Smooth muscle cell (in vitro differentiated cells): ENCODE measurements around the gene SBK3. TPM values are rescaled to one million over a fixed set of nuclear protein-coding genes. Genes with fewer than 3 reads are reported as not detected.

Experiments used
- DNase-seq: peaks from one replicate; lab custom pipeline; 2025; ENCODE audit not compliant: unreplicated experiment; lab: John Stamatoyannopoulos, UW
- H2AFZ ChIP-seq: fragments of 200-600 bp; sonication (generic); 2 replicates; pipeline ENCODE4 v1.6.0; 2016; ENCODE audit warnings: antibody characterized with exemption, low read depth, mild to moderate bottlenecking
- H3F3A ChIP-seq: fragments of 200-600 bp; sonication (generic); 2 replicates; pipeline ENCODE4 v1.6.0; 2017; ENCODE audit warnings: antibody characterized with exemption, low read depth
- H3K27ac ChIP-seq: fragments of 200-600 bp; sonication (generic); 2 replicates; pipeline ENCODE4 v1.5.1; 2016; ENCODE audit warnings: low read depth, mild to moderate bottlenecking
- H3K27me3 ChIP-seq: fragments of 200-600 bp; sonication (generic); 2 replicates; pipeline ENCODE4 v1.6.1; 2016; ENCODE audit warnings: low read depth, mild to moderate bottlenecking
- H3K36me3 ChIP-seq: fragments of 200-600 bp; sonication (generic); 2 replicates; pipeline ENCODE4 v1.5.1; 2016; ENCODE audit warnings: low read depth
- H3K4me1 ChIP-seq: fragments of 200-600 bp; sonication (generic); 2 replicates; pipeline ENCODE4 v1.5.1; 2016; ENCODE audit warnings: low read depth
- H3K4me2 ChIP-seq: fragments of 200-600 bp; sonication (generic); 2 replicates; pipeline ENCODE4 v1.6.0; 2016; ENCODE audit warnings: mild to moderate bottlenecking
- H3K4me3 ChIP-seq: fragments of 200-600 bp; sonication (generic); 2 replicates; pipeline ENCODE4 v1.5.1; 2016; ENCODE audit warnings: mild to moderate bottlenecking
- H3K79me2 ChIP-seq: fragments of 200-600 bp; sonication (generic); 2 replicates; pipeline ENCODE4 v1.6.0; 2016; ENCODE audit warnings: low read depth, mild to moderate bottlenecking
- H3K9ac ChIP-seq: fragments of 200-600 bp; sonication (generic); 2 replicates; pipeline ENCODE4 v1.6.0; 2016; ENCODE audit warnings: low read depth
- H3K9me3 ChIP-seq: fragments of 200-600 bp; sonication (generic); replicated peaks from 2 replicates; pipeline ENCODE4 v1.5.1; 2016; ENCODE audit warnings: low read depth
- H4K20me1 ChIP-seq: fragments of 200-600 bp; sonication (generic); 2 replicates; pipeline ENCODE4 v1.6.0; 2016; ENCODE audit warnings: low read depth
- CTCF ChIP-seq: fragments of 200-600 bp; sonication (generic); IDR thresholded peaks from 2 replicates; pipeline ENCODE4 v1.5.1; 2017; ENCODE audit warnings: borderline replicate concordance, mild to moderate bottlenecking, antibody characterized with exemption; ENCODE audit not compliant: insufficient read depth, poor library complexity, severe bottlenecking
- WGBS: methylation state at CpG from one replicate; pipeline ENCODE4 v1.1.7; 2016; ENCODE audit warnings: low lambda C conversion rate; 5-methylcytosine and 5-hydroxymethylcytosine counted together
- polyA plus RNA-seq: library from polyadenylated mRNA; unstranded; fragments of >200 nt; fragmentation: Nextera tagmentation; extraction: Ambion mirVana; gene quantifications from 2 replicates; pipeline ENCODE4 v1.2.1, GENCODE V29; 2016
- total RNA-seq: library from RNA; depleted of rRNA; stranded (reverse); fragments of >200 nt; gene quantifications from 2 replicates; pipeline ENCODE4 v1.2.3, GENCODE V29; 2014

The SBK3 gene
- total and polyA plus RNA-seq, 2 experiments from 2014 or later: not detected

GRCh38 chr19:55563261-55563690, 17.9 kb upstream of the SBK3 start:
- no peaks in the 10 kb centered on the region for H3F3A ChIP-seq
- H3K4me2 ChIP-seq: no peak overlapping the region
- no peak overlapping the region for H2AFZ ChIP-seq
- no peaks in the 10 kb centered on the region for H4K20me1 ChIP-seq
- H3K9ac ChIP-seq: no peak overlapping the region
- no peaks in the 10 kb centered on the region for H3K4me1 ChIP-seq
- H3K9me3 ChIP-seq: no peaks in the 10 kb centered on the region
- no peak overlapping the region for H3K27ac ChIP-seq
- H3K4me3 ChIP-seq: no peak overlapping the region
- H3K27me3 ChIP-seq: no peaks in the 10 kb centered on the region
- no peak for DNase-seq
- WGBS: 63% methylated on average over 11 of the region's 12 CpGs
- no peaks in the 10 kb centered on the region for H3K79me2 ChIP-seq
- no peaks in the 10 kb centered on the region for H3K36me3 ChIP-seq
- no peak for TF ChIP-seq CTCF

GRCh38 chr19:55559684-55560083, 14.3 kb upstream of the SBK3 start:
- Histone ChIP-seq H3K27ac (no peak overlapping the region), H3K4me2 (no peak overlapping the region), H3K4me3 (no peak overlapping the region), H3K27me3 (no peaks in the 10 kb centered on the region), H3F3A (no peaks in the 10 kb centered on the region), H3K4me1 (no peaks in the 10 kb centered on the region), H3K9me3 (no peaks in the 10 kb centered on the region), H3K9ac (no peak overlapping the region), H2AFZ (no peak overlapping the region), H3K36me3 (no peaks in the 10 kb centered on the region), H3K79me2 (no peaks in the 10 kb centered on the region), H4K20me1 (no peaks in the 10 kb centered on the region)
- no peak for TF ChIP-seq CTCF
- DNase-seq: no peak
- WGBS: 86% methylated on average over 9 of the region's 9 CpGs

GRCh38 chr19:55554741-55555152, 9.4 kb upstream of the SBK3 start:
- Histone ChIP-seq H3K27ac (no peak overlapping the region), H3F3A (peaks cover 4% of the 10 kb centered on the region), H3K9me3 (no peaks in the 10 kb centered on the region), H3K27me3 (no peaks in the 10 kb centered on the region), H3K4me2 (no peak overlapping the region), H4K20me1 (no peaks in the 10 kb centered on the region), H3K36me3 (no peaks in the 10 kb centered on the region), H2AFZ (no peak overlapping the region), H3K9ac (no peak overlapping the region), H3K4me1 (peaks cover 27% of the 10 kb centered on the region), H3K4me3 (no peak overlapping the region), H3K79me2 (no peaks in the 10 kb centered on the region)
- DNase-seq: no peak
- TF ChIP-seq CTCF: no peak
- WGBS: 93% methylated on average over 8 of the region's 8 CpGs

- no peak for TF ChIP-seq CTCF
- Histone ChIP-seq H3K9me3 (no peaks in the 10 kb centered on the region), H3K27ac (no peak overlapping the region), H3K4me3 (no peak overlapping the region), H3K27me3 (no peaks in the 10 kb centered on the region), H3K4me1 (peaks cover 31% of the 10 kb centered on the region), H3K79me2 (no peaks in the 10 kb centered on the region), H2AFZ (no peak overlapping the region), H4K20me1 (no peaks in the 10 kb centered on the region), H3K36me3 (no peaks in the 10 kb centered on the region), H3F3A (peaks cover 4% of the 10 kb centered on the region), H3K4me2 (no peak overlapping the region), H3K9ac (no peak overlapping the region)
- WGBS: 96% methylated on average over 9 of the region's 9 CpGs
- DNase-seq: no peak
Measured at GRCh38 chr19:55554302-55554701, 9.0 kb upstream of the SBK3 start.
